GM12878 (cell line): ENCODE measurements around the gene NXPH2. TPM values are rescaled to one million over a fixed set of nuclear protein-coding genes. Genes with fewer than 3 reads are reported as not detected.

ENCODE experiments used
- ATAC-seq: fragments of 200-7000 bp; cut with Tn5 transposase; 3 replicates; pipeline ENCODE4 v1.9.1; 2020; ENCODE audit warnings: mild to moderate bottlenecking, moderate library complexity
- BruUV-seq: library from RNA; stranded (reverse); fragments of 400-500 nt; replicated peaks from 2 replicates; lab custom pipeline; 2021; lab: Mats Ljungman, UMichigan
- CTCF ChIA-PET: fragments of 300-600 bp; sonication (Branson Sonifier 250); formaldehyde crosslinking; extraction: SDS; loops from one replicate; lab custom pipeline; 2021; ENCODE audit warnings: inconsistent platforms; lab: Yijun Ruan, JAX
- POLR2A ChIA-PET: fragments of 350-600 bp; formaldehyde crosslinking; extraction: SDS; loops from one replicate; lab custom pipeline; 2021; ENCODE audit warnings: inconsistent platforms; lab: Charles Lee
- RAD21 ChIA-PET: fragments of 300-600 bp; sonication (Branson Sonifier 250); formaldehyde crosslinking; loops from one replicate; lab custom pipeline; 2023; ENCODE audit warnings: antibody characterized with exemption; ENCODE audit not compliant: unreplicated experiment; lab: Charles Lee
- SMC1A ChIA-PET: fragments of 300-600 bp; sonication (Branson Sonifier 250); formaldehyde crosslinking; loops from one replicate; lab custom pipeline; 2023; ENCODE audit not compliant: unreplicated experiment, uncharacterized antibody; lab: Charles Lee
- DNase-seq: peaks from one replicate; pipeline ENCODE4 v3.0.0-alpha.2; 2011; ENCODE audit warnings: low read depth, low spot score
- FAIRE-seq: peaks from 3 replicates; lab custom pipeline; 2011; peaks lifted over from hg19 to GRCh38; lab: Jason Lieb, UNC
- H2AFZ ChIP-seq: 2 replicates; pipeline ENCODE4 v1.6.0; 2011; ENCODE audit warnings: low read depth, low read length, control low read depth; ENCODE audit not compliant: control insufficient read depth
- H3K27ac ChIP-seq: 2 replicates; pipeline ENCODE4 v1.5.1; 2011; ENCODE audit warnings: control low read depth; ENCODE audit not compliant: control insufficient read depth, insufficient read depth
- H3K27me3 ChIP-seq, 2 experiments: replicated peaks in 1 of 2; 2 replicates each; pipeline versions ENCODE4 v1.6.0 to v1.6.1; 2011; ENCODE audit warnings: low read length in 1 of 2; ENCODE audit not compliant: control insufficient read depth in 2 of 2, insufficient read depth in 2 of 2
- H3K36me3 ChIP-seq, 2 experiments: 2 replicates each; pipeline ENCODE4 v1.5.1; 2011; ENCODE audit warnings: low read length in 1 of 2; ENCODE audit not compliant: control insufficient read depth in 2 of 2, insufficient read depth in 2 of 2
- H3K4me1 ChIP-seq: 2 replicates; pipeline ENCODE4 v1.6.1; 2011; ENCODE audit warnings: mild to moderate bottlenecking, low read length, moderate library complexity, mixed read lengths; ENCODE audit not compliant: control insufficient read depth, insufficient read depth
- H3K4me2 ChIP-seq: 2 replicates; pipeline ENCODE4 v1.6.0; 2011; ENCODE audit warnings: control low read depth; ENCODE audit not compliant: control insufficient read depth, insufficient read depth
- H3K4me3 ChIP-seq: fragments of 200-600 bp; sonication (generic); 2 replicates; pipeline ENCODE4 v1.5.1; 2016
- H3K79me2 ChIP-seq: 2 replicates; pipeline ENCODE4 v1.6.0; 2011; ENCODE audit warnings: low read length; ENCODE audit not compliant: control insufficient read depth, insufficient read depth
- H3K9ac ChIP-seq: 2 replicates; pipeline ENCODE4 v1.8.0; 2011; ENCODE audit warnings: low read length, control low read depth, mixed read lengths; ENCODE audit not compliant: control insufficient read depth, insufficient read depth
- H3K9me3 ChIP-seq: replicated peaks from 3 replicates; pipeline ENCODE4 v1.5.1; 2011; ENCODE audit warnings: mild to moderate bottlenecking, low read length; ENCODE audit not compliant: control insufficient read depth, insufficient read depth
- H4K20me1 ChIP-seq: 2 replicates; pipeline ENCODE4 v1.6.0; 2011; ENCODE audit not compliant: control insufficient read depth, insufficient read depth
- CHD1 ChIP-seq: IDR thresholded peaks from 2 replicates; pipeline ENCODE4 v1.6.1; 2012; ENCODE audit warnings: low read depth, low read length, improper control_type of control experiment
- FOXK2 ChIP-seq: fragments of 450-650 bp; IDR thresholded peaks from 2 replicates; pipeline ENCODE4 v1.6.1; 2017; ENCODE audit warnings: mild to moderate bottlenecking, moderate library complexity
- GATAD2B ChIP-seq: fragments of 450-650 bp; conservative IDR thresholded peaks from 2 replicates; pipeline ENCODE4 v1.6.1; 2017; ENCODE audit warnings: low read depth, mild to moderate bottlenecking, moderate library complexity
- IRF4 ChIP-seq: IDR thresholded peaks from 2 replicates; pipeline ENCODE4 v1.6.1; 2011; ENCODE audit warnings: low read depth, low read length
- NFIC ChIP-seq: IDR thresholded peaks from 2 replicates; pipeline ENCODE4 v1.6.1; 2012; ENCODE audit warnings: low read depth, mild to moderate bottlenecking, inconsistent platforms, low read length, moderate library complexity
- NR2F1 ChIP-seq: fragments of 450-650 bp; conservative IDR thresholded peaks from 2 replicates; pipeline ENCODE4 v1.6.1; 2017; ENCODE audit warnings: mild to moderate bottlenecking
- NRF1 ChIP-seq: conservative IDR thresholded peaks from 2 replicates; pipeline ENCODE4 v1.6.1; 2011; ENCODE audit warnings: mild to moderate bottlenecking, low read depth, low read length, improper control_type of control experiment
- PRDM15 ChIP-seq: fragments of 450-650 bp; formaldehyde crosslinking; IDR thresholded peaks from 2 replicates; pipeline ENCODE4 v1.4.0; 2020; ENCODE audit warnings: mild to moderate bottlenecking, moderate library complexity
- RELA ChIP-seq: fragments of 450-650 bp; IDR thresholded peaks from 2 replicates; pipeline ENCODE4 v1.8.0; 2014; ENCODE audit warnings: borderline replicate concordance; ENCODE audit not compliant: partially characterized antibody
- RUNX3 ChIP-seq: IDR thresholded peaks from 2 replicates; pipeline ENCODE4 v1.6.1; 2012; ENCODE audit warnings: low read length, inconsistent platforms
- YBX1 ChIP-seq: fragments of 450-650 bp; IDR thresholded peaks from 2 replicates; pipeline ENCODE4 v1.6.1; 2016; ENCODE audit warnings: antibody characterized with exemption
- ZNF207 ChIP-seq: fragments of 450-650 bp; IDR thresholded peaks from 2 replicates; pipeline ENCODE4 v1.6.1; 2014; ENCODE audit warnings: antibody characterized with exemption, mild to moderate bottlenecking, borderline replicate concordance
- ZNF217 ChIP-seq: fragments of 450-650 bp; IDR thresholded peaks from 2 replicates; pipeline ENCODE4 v1.6.1; 2017; ENCODE audit warnings: antibody characterized with exemption, mild to moderate bottlenecking
- ZZZ3 ChIP-seq: IDR thresholded peaks from 2 replicates; pipeline ENCODE4 v1.6.1; 2011; ENCODE audit warnings: low read depth; ENCODE audit not compliant: control insufficient read depth, insufficient read length
- WGBS: methylation state at CpG from one replicate; pipeline ENCODE4 v1.1.6; 2016; ENCODE audit warnings: low lambda C conversion rate; ENCODE audit not compliant: insufficient replicate concordance, insufficient coverage; ENCODE audit errors: missing lambda C conversion rate; 5-methylcytosine and 5-hydroxymethylcytosine counted together
- in situ Hi-C: fragments of 300-500 bp; cut with MboI; formaldehyde crosslinking; loops from 9 replicates; pipeline ENCODE4 v1.14.3; 2018; ENCODE audit warnings: mixed read lengths
- intact Hi-C: fragments of 100-400 bp; cut with micrococcal nuclease; formaldehyde crosslinking; loops from one replicate; pipeline ENCODE4 v1.14.2; 2022; ENCODE audit not compliant: unreplicated experiment
- polyA plus RNA-seq, 11 experiments: library from polyadenylated mRNA; depleted of rRNA in 4 of 11; unstranded in 6 of 11; stranded (reverse) in 5 of 11; fragments of >200 nt; fragmentation: Nextera tagmentation in 4 of 11; fragmentation: Illumina TruSeq in 1 of 11; extraction: Ambion mirVana in 4 of 11; extraction: Trizol in 1 of 11; gene quantifications; 1 replicate in 1 of 11; 2 replicates in 10 of 11; pipeline versions ENCODE4 v1.2.1 to v1.2.3, GENCODE V29; 2011 to 2016; ENCODE audit warnings: inconsistent platforms in 2 of 11, missing spikeins in 2 of 11, low read depth in 1 of 11
- total RNA-seq, 4 experiments: library from RNA; depleted of rRNA in 3 of 4; stranded (reverse); fragments of >200 nt in 3 of 4; fragmentation: Illumina TruSeq in 1 of 4; extraction: Trizol in 1 of 4; gene quantifications; 2 replicates each; pipeline versions ENCODE4 v1.2.1 to v1.2.3, GENCODE V29; 2013 to 2021
- TF ChIP-seq, protein P1 (sequence below): fragments of 450-650 bp; IDR thresholded peaks from 2 replicates; pipeline ENCODE4 v1.6.1; 2016; ENCODE audit warnings: mild to moderate bottlenecking

The NXPH2 gene
- total and polyA plus RNA-seq, 10 of the 15 experiments (the other 5 are each of a cell fraction or from before 2014, with no cell fraction given) = not detected

GRCh38 chr2:138707392-138708074 lies 72.7 kb downstream of the NXPH2 start (continued):
- TF ChIP-seq PRDM15 (no peak), RELA (no peak), NRF1 (no peak), NR2F1 (no peak), FOXK2 (no peak), YBX1 (no peak)

- Histone ChIP-seq H3K9ac (no peak overlapping the region), H3K4me3 (no peak overlapping the region), H3K27ac (no peak overlapping the region), H3K4me2 (no peak overlapping the region), H3K9me3 (no peaks in the 10 kb centered on the region), H2AFZ (no peak overlapping the region), H3K27me3 (no peaks in the 10 kb centered on the region; a peak in 1 of 4 replicates), H4K20me1 (no peaks in the 10 kb centered on the region), H3K4me1 (no peaks in the 10 kb centered on the region), H3K36me3 (no peaks in the 10 kb centered on the region), H3K79me2 (no peaks in the 10 kb centered on the region)
- ChIA-PET CTCF (no interaction called here), SMC1A (interaction anchor here (4.4 kb wide), 1 partner anchor 11 kb away, joined by 17 read pairs; no protein-coding TSS in a partner anchor), RAD21 (no interaction called here), POLR2A (no interaction called here)
- in situ Hi-C loops (no loop called here), intact Hi-C loops (no loop called here)
- BruUV-seq = no TSS peak
- TF ChIP-seq GATAD2B (no peak), RUNX3 (no peak), IRF4 (no peak), CHD1 (no peak), NFIC (no peak), ZZZ3 (no peak), ZNF217 (no peak), ZNF207 (no peak)
- TF ChIP-seq, protein P1, sequence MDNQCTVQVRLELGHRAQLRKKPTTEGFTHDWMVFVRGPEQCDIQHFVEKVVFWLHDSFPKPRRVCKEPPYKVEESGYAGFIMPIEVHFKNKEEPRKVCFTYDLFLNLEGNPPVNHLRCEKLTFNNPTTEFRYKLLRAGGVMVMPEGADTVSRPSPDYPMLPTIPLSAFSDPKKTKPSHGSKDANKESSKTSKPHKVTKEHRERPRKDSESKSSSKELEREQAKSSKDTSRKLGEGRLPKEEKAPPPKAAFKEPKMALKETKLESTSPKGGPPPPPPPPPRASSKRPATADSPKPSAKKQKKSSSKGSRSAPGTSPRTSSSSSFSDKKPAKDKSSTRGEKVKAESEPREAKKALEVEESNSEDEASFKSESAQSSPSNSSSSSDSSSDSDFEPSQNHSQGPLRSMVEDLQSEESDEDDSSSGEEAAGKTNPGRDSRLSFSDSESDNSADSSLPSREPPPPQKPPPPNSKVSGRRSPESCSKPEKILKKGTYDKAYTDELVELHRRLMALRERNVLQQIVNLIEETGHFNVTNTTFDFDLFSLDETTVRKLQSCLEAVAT = no peak
- ATAC-seq (no peak), DNase-seq (no peak), FAIRE-seq (no peak)
- WGBS = 88% methylated on average over 2 of the region's 2 CpGs
Observed at GRCh38 chr2:138703242-138703641, 76.9 kb downstream of the NXPH2 start.
